ENCODE data around the gene LARGE1.

Gene LARGE1

DNA sequence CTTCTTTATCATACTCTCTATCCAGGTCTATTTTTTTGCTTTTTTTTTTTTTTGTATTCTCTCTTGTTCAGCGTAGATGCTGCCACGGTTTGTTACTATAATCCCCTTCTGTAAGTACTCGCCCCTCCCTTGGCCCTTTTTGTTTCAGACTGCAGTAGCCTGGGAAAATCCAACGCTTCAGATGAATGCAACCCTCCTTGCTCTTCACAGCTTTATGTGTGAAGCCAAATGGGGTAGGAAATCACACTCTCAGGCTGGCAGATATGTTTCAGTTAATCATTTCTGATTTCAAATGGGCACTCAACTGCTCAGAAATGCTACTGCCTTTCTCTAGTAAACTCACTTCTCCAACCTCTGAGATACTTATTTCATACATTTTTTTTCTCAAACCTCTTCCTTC is 149.1 kb downstream of the LARGE1 start:
- Histone ChIP-seq H3K27ac (ENCODE audit: low read depth, low read length) (no peak overlapping the region), H3K79me1 (ENCODE audit: low read length) (no peaks in the 10 kb centered on the region), H3K4me1 (ENCODE audit: control insufficient read depth in 1 of 2, insufficient read depth in 2 of 2, low read length in 2 of 2) (no peaks in the 10 kb centered on the region), H3K4ac (ENCODE audit: low read depth, low read length) (no peak overlapping the region), H4K8ac (ENCODE audit: low read depth, low read length) (no peak overlapping the region), H3K9ac (ENCODE audit: low read length) (no peak overlapping the region), H3K36me3 (ENCODE audit: control insufficient read depth in 1 of 2, insufficient read depth in 2 of 2, low read length in 2 of 2) (no peaks in the 10 kb centered on the region), H3K4me2 (ENCODE audit: low read length) (no peak overlapping the region), H3K18ac (ENCODE audit: low read length) (no peak overlapping the region), H2BK120ac (ENCODE audit: insufficient read depth, low read length, poor library complexity) (no peak overlapping the region), H4K12ac (ENCODE audit: low read depth, low read length) (no peak overlapping the region), H2BK5ac (ENCODE audit: low read depth, low read length, poor library complexity) (no peak overlapping the region), H4K91ac (ENCODE audit: low read depth, low read length) (no peak overlapping the region), H3K9me3 (ENCODE audit: insufficient read depth, low read depth, low read length) (peaks cover 1% of the 10 kb centered on the region), H3K27me3 (ENCODE audit: insufficient read depth, low read length) (no peaks in the 10 kb centered on the region), H2AK5ac (ENCODE audit: low read length) (no peak overlapping the region), H2BK12ac (ENCODE audit: low read length) (no peak overlapping the region), H3K23ac (ENCODE audit: low read length) (no peak overlapping the region), H2AFZ (ENCODE audit: insufficient read depth, low read length, poor library complexity) (no peak overlapping the region), H3K14ac (ENCODE audit: low read length) (no peak overlapping the region), H3K4me3 (ENCODE audit: low read depth, low read length) (no peak overlapping the region), H3K79me2 (ENCODE audit: control insufficient read depth, insufficient read depth, low read length, poor library complexity) (no peaks in the 10 kb centered on the region)
- no CpG with 5 or more reads among the region's 4 CpGs for WGBS (ENCODE audit: extremely low coverage, insufficient coverage, insufficient read length)
- no peak for DNase-seq

DNA sequence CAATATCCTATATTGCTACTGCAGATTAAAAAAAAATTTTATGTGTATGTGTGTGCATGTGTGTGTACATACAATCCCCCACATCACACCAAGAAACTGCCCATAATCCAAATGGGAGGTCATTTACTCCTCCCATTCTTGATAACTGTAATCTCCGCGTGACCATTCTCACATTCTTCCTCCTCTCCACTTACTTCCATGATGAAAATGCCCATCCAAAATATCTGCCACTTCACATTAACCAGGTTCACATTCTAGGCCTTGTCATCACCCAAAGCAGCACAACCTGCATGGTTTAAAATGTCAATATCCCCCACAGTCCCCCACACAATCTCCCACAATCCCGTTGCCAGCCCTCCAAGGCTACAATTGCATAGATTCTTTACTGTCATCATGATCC is 149.6 kb downstream of the LARGE1 start:
- H3K4me2 ChIP-seq (ENCODE audit: low read length), result no peak overlapping the region
- no peaks in the 10 kb centered on the region for H3K79me2 ChIP-seq (ENCODE audit: control insufficient read depth, insufficient read depth, low read length, poor library complexity)
- H3K27me3 ChIP-seq (ENCODE audit: insufficient read depth, low read length), result no peaks in the 10 kb centered on the region
- no peak overlapping the region for H2BK120ac ChIP-seq (ENCODE audit: insufficient read depth, low read length, poor library complexity)
- no peak overlapping the region for H2AK5ac ChIP-seq (ENCODE audit: low read length)
- H3K18ac ChIP-seq (ENCODE audit: low read length), result no peak overlapping the region
- H3K36me3 ChIP-seq (ENCODE audit: control insufficient read depth in 1 of 2, insufficient read depth in 2 of 2, low read length in 2 of 2), result no peaks in the 10 kb centered on the region
- H3K27ac ChIP-seq (ENCODE audit: low read depth, low read length), result no peak overlapping the region
- DNase-seq, result no peak
- no peak overlapping the region for H4K8ac ChIP-seq (ENCODE audit: low read depth, low read length)
- H4K12ac ChIP-seq (ENCODE audit: low read depth, low read length), result no peak overlapping the region
- no peak overlapping the region for H2BK12ac ChIP-seq (ENCODE audit: low read length)
- H3K79me1 ChIP-seq (ENCODE audit: low read length), result no peaks in the 10 kb centered on the region
- H2AFZ ChIP-seq (ENCODE audit: insufficient read depth, low read length, poor library complexity), result no peak overlapping the region
- peaks cover 1% of the 10 kb centered on the region for H3K9me3 ChIP-seq (ENCODE audit: insufficient read depth, low read depth, low read length)
- no peak overlapping the region for H2BK5ac ChIP-seq (ENCODE audit: low read depth, low read length, poor library complexity)
- no peak overlapping the region for H3K23ac ChIP-seq (ENCODE audit: low read length)
- H3K4me3 ChIP-seq (ENCODE audit: low read depth, low read length), result no peak overlapping the region
- H3K4ac ChIP-seq (ENCODE audit: low read depth, low read length), result no peak overlapping the region
- WGBS (ENCODE audit: extremely low coverage, insufficient coverage, insufficient read length), result no CpG with 5 or more reads among the region's 3 CpGs
- no peak overlapping the region for H4K91ac ChIP-seq (ENCODE audit: low read depth, low read length)
- no peaks in the 10 kb centered on the region for H3K4me1 ChIP-seq (ENCODE audit: control insufficient read depth in 1 of 2, insufficient read depth in 2 of 2, low read length in 2 of 2)
- H3K14ac ChIP-seq (ENCODE audit: low read length), result no peak overlapping the region
- no peak overlapping the region for H3K9ac ChIP-seq (ENCODE audit: low read length)

DNA sequence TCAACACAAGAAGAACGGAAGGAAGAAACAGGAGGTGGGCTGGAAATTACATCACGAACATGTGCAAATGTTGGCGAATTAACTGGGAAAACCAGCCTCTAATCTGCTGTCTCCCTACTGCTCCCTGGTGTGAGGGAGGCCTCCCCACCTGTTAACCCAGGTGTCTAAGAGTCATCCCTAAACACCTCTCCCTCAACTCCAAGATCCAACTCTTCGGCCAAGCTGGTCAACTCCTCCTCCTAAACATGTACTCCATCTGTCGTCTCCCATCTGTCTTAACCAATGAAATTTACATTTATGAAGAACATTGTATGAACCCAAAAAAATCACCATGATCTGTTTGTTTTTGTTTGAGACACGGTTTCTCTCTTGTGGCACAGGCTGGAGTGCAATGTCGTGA is 154.2 kb downstream of the LARGE1 start:
- H3K27ac ChIP-seq (ENCODE audit: low read depth, low read length), result no peak overlapping the region
- no peaks in the 10 kb centered on the region for H3K79me2 ChIP-seq (ENCODE audit: control insufficient read depth, insufficient read depth, low read length, poor library complexity)
- H3K79me1 ChIP-seq (ENCODE audit: low read length), result no peaks in the 10 kb centered on the region
- H2BK120ac ChIP-seq (ENCODE audit: insufficient read depth, low read length, poor library complexity), result no peak overlapping the region
- no peak overlapping the region for H2AFZ ChIP-seq (ENCODE audit: insufficient read depth, low read length, poor library complexity)
- WGBS (ENCODE audit: extremely low coverage, insufficient coverage, insufficient read length), result no CpG with 5 or more reads among the region's 7 CpGs
- no peak overlapping the region for H3K9ac ChIP-seq (ENCODE audit: low read length)
- no peak overlapping the region for H2AK5ac ChIP-seq (ENCODE audit: low read length)
- H2BK5ac ChIP-seq (ENCODE audit: low read depth, low read length, poor library complexity), result no peak overlapping the region
- H3K4me3 ChIP-seq (ENCODE audit: low read depth, low read length), result no peak overlapping the region
- no peaks in the 10 kb centered on the region for H3K9me3 ChIP-seq (ENCODE audit: insufficient read depth, low read depth, low read length)
- no peak overlapping the region for H3K23ac ChIP-seq (ENCODE audit: low read length)
- no peak overlapping the region for H3K18ac ChIP-seq (ENCODE audit: low read length)
- no peak overlapping the region for H4K8ac ChIP-seq (ENCODE audit: low read depth, low read length)
- no peak for DNase-seq
- H4K12ac ChIP-seq (ENCODE audit: low read depth, low read length), result no peak overlapping the region
- no peak overlapping the region for H3K4ac ChIP-seq (ENCODE audit: low read depth, low read length)
- no peaks in the 10 kb centered on the region for H3K36me3 ChIP-seq (ENCODE audit: control insufficient read depth in 1 of 2, insufficient read depth in 2 of 2, low read length in 2 of 2)
- no peak overlapping the region for H3K14ac ChIP-seq (ENCODE audit: low read length)
- no peak overlapping the region for H3K4me2 ChIP-seq (ENCODE audit: low read length)
- H3K27me3 ChIP-seq (ENCODE audit: insufficient read depth, low read length), result no peaks in the 10 kb centered on the region
- no peaks in the 10 kb centered on the region for H3K4me1 ChIP-seq (ENCODE audit: control insufficient read depth in 1 of 2, insufficient read depth in 2 of 2, low read length in 2 of 2)
- H4K91ac ChIP-seq (ENCODE audit: low read depth, low read length), result no peak overlapping the region
- H2BK12ac ChIP-seq (ENCODE audit: low read length), result no peak overlapping the region

DNA sequence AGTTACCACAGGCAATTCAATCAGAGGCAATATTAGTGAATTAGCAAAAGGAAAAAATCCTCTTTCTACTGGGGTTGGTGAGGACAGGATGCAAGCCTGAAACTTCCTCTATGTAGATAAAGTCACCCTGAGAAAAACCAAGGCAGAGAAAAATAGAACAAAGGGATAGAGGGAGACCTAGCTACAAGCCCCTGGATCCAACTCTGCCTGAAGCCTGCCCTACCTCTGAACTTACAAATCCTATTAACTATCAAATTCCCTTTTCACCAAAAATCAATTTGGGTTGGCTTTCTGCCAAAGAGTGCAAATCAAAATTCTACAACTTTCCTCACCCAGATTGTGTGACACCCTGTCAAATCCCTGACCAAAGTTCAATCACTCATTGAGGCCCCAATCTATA is 161.3 kb downstream of the LARGE1 start:
- no peak for DNase-seq
- H3K4me1 ChIP-seq (ENCODE audit: control insufficient read depth in 1 of 2, insufficient read depth in 2 of 2, low read length in 2 of 2), result no peaks in the 10 kb centered on the region
- no peak overlapping the region for H3K18ac ChIP-seq (ENCODE audit: low read length)
- H2BK5ac ChIP-seq (ENCODE audit: low read depth, low read length, poor library complexity), result no peak overlapping the region
- no peak overlapping the region for H3K23ac ChIP-seq (ENCODE audit: low read length)
- no peak overlapping the region for H2AK5ac ChIP-seq (ENCODE audit: low read length)
- H2AFZ ChIP-seq (ENCODE audit: insufficient read depth, low read length, poor library complexity), result no peak overlapping the region
- no peak overlapping the region for H3K4me2 ChIP-seq (ENCODE audit: low read length)
- H3K27me3 ChIP-seq (ENCODE audit: insufficient read depth, low read length), result no peaks in the 10 kb centered on the region
- no peak overlapping the region for H3K9ac ChIP-seq (ENCODE audit: low read length)
- H3K9me3 ChIP-seq (ENCODE audit: insufficient read depth, low read depth, low read length), result no peaks in the 10 kb centered on the region
- H3K27ac ChIP-seq (ENCODE audit: low read depth, low read length), result no peak overlapping the region
- H3K14ac ChIP-seq (ENCODE audit: low read length), result no peak overlapping the region
- H4K8ac ChIP-seq (ENCODE audit: low read depth, low read length), result no peak overlapping the region
- H3K36me3 ChIP-seq (ENCODE audit: control insufficient read depth in 1 of 2, insufficient read depth in 2 of 2, low read length in 2 of 2), result peaks cover 3 to 4% of the 10 kb centered on the region in 2 experiments
- H2BK12ac ChIP-seq (ENCODE audit: low read length), result no peak overlapping the region
- H3K4me3 ChIP-seq (ENCODE audit: low read depth, low read length), result no peak overlapping the region
- no peak overlapping the region for H2BK120ac ChIP-seq (ENCODE audit: insufficient read depth, low read length, poor library complexity)
- no peak overlapping the region for H4K91ac ChIP-seq (ENCODE audit: low read depth, low read length)
- no peaks in the 10 kb centered on the region for H3K79me1 ChIP-seq (ENCODE audit: low read length)
- no peak overlapping the region for H4K12ac ChIP-seq (ENCODE audit: low read depth, low read length)
- H3K79me2 ChIP-seq (ENCODE audit: control insufficient read depth, insufficient read depth, low read length, poor library complexity), result no peaks in the 10 kb centered on the region
- H3K4ac ChIP-seq (ENCODE audit: low read depth, low read length), result no peak overlapping the region
